GM12878 (cell line): ENCODE data around the gene PRL. TPM values are rescaled to one million over a fixed set of nuclear protein-coding genes. Genes with fewer than 3 reads are reported as not detected.
A peak's percentile ranks its signal among the peaks of the same experiment; 100 is the strongest.

Experiments
- ATAC-seq: fragments of 200-7000 bp; cut with Tn5 transposase; 3 replicates; pipeline ENCODE4 v1.9.1; 2020; ENCODE audit warnings: mild to moderate bottlenecking, moderate library complexity
- BruUV-seq: library from RNA; stranded (reverse); fragments of 400-500 nt; replicated peaks from 2 replicates; lab custom pipeline; 2021; lab: Mats Ljungman, UMichigan
- CTCF ChIA-PET: fragments of 300-600 bp; sonication (Branson Sonifier 250); formaldehyde crosslinking; extraction: SDS; loops from one replicate; lab custom pipeline; 2021; ENCODE audit warnings: inconsistent platforms; lab: Yijun Ruan, JAX
- POLR2A ChIA-PET: fragments of 350-600 bp; formaldehyde crosslinking; extraction: SDS; loops from one replicate; lab custom pipeline; 2021; ENCODE audit warnings: inconsistent platforms; lab: Charles Lee
- RAD21 ChIA-PET: fragments of 300-600 bp; sonication (Branson Sonifier 250); formaldehyde crosslinking; loops from one replicate; lab custom pipeline; 2023; ENCODE audit warnings: antibody characterized with exemption; ENCODE audit not compliant: unreplicated experiment; lab: Charles Lee
- SMC1A ChIA-PET: fragments of 300-600 bp; sonication (Branson Sonifier 250); formaldehyde crosslinking; loops from one replicate; lab custom pipeline; 2023; ENCODE audit not compliant: unreplicated experiment, uncharacterized antibody; lab: Charles Lee
- DNase-seq: peaks from one replicate; pipeline ENCODE4 v3.0.0-alpha.2; 2011; ENCODE audit warnings: low read depth, low spot score
- FAIRE-seq: peaks from 3 replicates; lab custom pipeline; 2011; peaks lifted over from hg19 to GRCh38; lab: Jason Lieb, UNC
- H2AFZ ChIP-seq: 2 replicates; pipeline ENCODE4 v1.6.0; 2011; ENCODE audit warnings: low read depth, low read length, control low read depth; ENCODE audit not compliant: control insufficient read depth
- H3K27ac ChIP-seq: 2 replicates; pipeline ENCODE4 v1.5.1; 2011; ENCODE audit warnings: control low read depth; ENCODE audit not compliant: control insufficient read depth, insufficient read depth
- H3K27me3 ChIP-seq, 2 experiments: replicated peaks in 1 of 2; 2 replicates each; pipeline versions ENCODE4 v1.6.0 to v1.6.1; 2011; ENCODE audit warnings: low read length in 1 of 2; ENCODE audit not compliant: control insufficient read depth in 2 of 2, insufficient read depth in 2 of 2
- H3K36me3 ChIP-seq, 2 experiments: 2 replicates each; pipeline ENCODE4 v1.5.1; 2011; ENCODE audit warnings: low read length in 1 of 2; ENCODE audit not compliant: control insufficient read depth in 2 of 2, insufficient read depth in 2 of 2
- H3K4me1 ChIP-seq: 2 replicates; pipeline ENCODE4 v1.6.1; 2011; ENCODE audit warnings: mild to moderate bottlenecking, low read length, moderate library complexity, mixed read lengths; ENCODE audit not compliant: control insufficient read depth, insufficient read depth
- H3K4me2 ChIP-seq: 2 replicates; pipeline ENCODE4 v1.6.0; 2011; ENCODE audit warnings: control low read depth; ENCODE audit not compliant: control insufficient read depth, insufficient read depth
- H3K4me3 ChIP-seq: fragments of 200-600 bp; sonication (generic); 2 replicates; pipeline ENCODE4 v1.5.1; 2016
- H3K79me2 ChIP-seq: 2 replicates; pipeline ENCODE4 v1.6.0; 2011; ENCODE audit warnings: low read length; ENCODE audit not compliant: control insufficient read depth, insufficient read depth
- H3K9ac ChIP-seq: 2 replicates; pipeline ENCODE4 v1.8.0; 2011; ENCODE audit warnings: low read length, control low read depth, mixed read lengths; ENCODE audit not compliant: control insufficient read depth, insufficient read depth
- H3K9me3 ChIP-seq: replicated peaks from 3 replicates; pipeline ENCODE4 v1.5.1; 2011; ENCODE audit warnings: mild to moderate bottlenecking, low read length; ENCODE audit not compliant: control insufficient read depth, insufficient read depth
- H4K20me1 ChIP-seq: 2 replicates; pipeline ENCODE4 v1.6.0; 2011; ENCODE audit not compliant: control insufficient read depth, insufficient read depth
- EED ChIP-seq: sonication (generic); IDR thresholded peaks from 2 replicates; pipeline ENCODE4 v1.6.1; 2016; ENCODE audit warnings: antibody characterized with exemption, low read depth
- IRF4 ChIP-seq: IDR thresholded peaks from 2 replicates; pipeline ENCODE4 v1.6.1; 2011; ENCODE audit warnings: low read depth, low read length
- MEF2A ChIP-seq: IDR thresholded peaks from 2 replicates; pipeline ENCODE4 v1.6.1; 2011; ENCODE audit warnings: low read depth, mild to moderate bottlenecking, low read length, moderate library complexity; ENCODE audit not compliant: insufficient read depth
- RUNX3 ChIP-seq: IDR thresholded peaks from 2 replicates; pipeline ENCODE4 v1.6.1; 2012; ENCODE audit warnings: low read length, inconsistent platforms
- WGBS: methylation state at CpG from one replicate; pipeline ENCODE4 v1.1.6; 2016; ENCODE audit warnings: low lambda C conversion rate; ENCODE audit not compliant: insufficient replicate concordance, insufficient coverage; ENCODE audit errors: missing lambda C conversion rate; 5-methylcytosine and 5-hydroxymethylcytosine counted together
- in situ Hi-C: fragments of 300-500 bp; cut with MboI; formaldehyde crosslinking; loops from 9 replicates; pipeline ENCODE4 v1.14.3; 2018; ENCODE audit warnings: mixed read lengths
- intact Hi-C: fragments of 100-400 bp; cut with micrococcal nuclease; formaldehyde crosslinking; loops from one replicate; pipeline ENCODE4 v1.14.2; 2022; ENCODE audit not compliant: unreplicated experiment
- polyA plus RNA-seq, 11 experiments: library from polyadenylated mRNA; depleted of rRNA in 4 of 11; unstranded in 6 of 11; stranded (reverse) in 5 of 11; fragments of >200 nt; fragmentation: Nextera tagmentation in 4 of 11; fragmentation: Illumina TruSeq in 1 of 11; extraction: Ambion mirVana in 4 of 11; extraction: Trizol in 1 of 11; gene quantifications; 1 replicate in 1 of 11; 2 replicates in 10 of 11; pipeline versions ENCODE4 v1.2.1 to v1.2.3, GENCODE V29; 2011 to 2016; ENCODE audit warnings: inconsistent platforms in 2 of 11, missing spikeins in 2 of 11, low read depth in 1 of 11
- total RNA-seq, 4 experiments: library from RNA; depleted of rRNA in 3 of 4; stranded (reverse); fragments of >200 nt in 3 of 4; fragmentation: Illumina TruSeq in 1 of 4; extraction: Trizol in 1 of 4; gene quantifications; 2 replicates each; pipeline versions ENCODE4 v1.2.1 to v1.2.3, GENCODE V29; 2013 to 2021
- TF ChIP-seq, protein P1 (sequence below): fragments of 450-650 bp; IDR thresholded peaks from 2 replicates; pipeline ENCODE4 v1.6.1; 2018; ENCODE audit warnings: mild to moderate bottlenecking, low read depth, moderate library complexity; ENCODE audit not compliant: partially characterized antibody

Gene PRL
- total and polyA plus RNA-seq, 10 of the 15 experiments (the other 5 are each of a cell fraction or from before 2014, with no cell fraction given) = 0.05 to 34.9 (median 23.5) TPM

DNA sequence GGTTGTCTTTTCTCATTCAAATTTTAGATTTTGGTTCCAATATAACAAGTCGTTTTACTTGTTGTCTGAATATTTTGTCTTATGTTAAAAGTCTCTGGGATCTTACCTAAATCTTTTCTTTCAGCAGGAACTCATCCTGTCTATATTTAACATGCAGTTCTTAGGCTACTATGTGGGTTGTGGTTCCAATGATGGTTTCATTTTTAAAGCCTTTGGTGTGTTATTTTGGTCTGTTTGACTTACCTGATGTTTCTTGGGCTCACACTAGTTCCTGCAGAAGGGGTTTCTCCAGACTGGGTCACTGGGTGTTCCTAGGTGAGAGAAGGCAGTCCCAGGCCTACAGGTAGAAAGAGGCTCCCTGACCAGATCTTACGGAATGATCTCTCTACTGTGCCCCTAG is 17.4 kb downstream of the PRL start:
- H3K4me3 ChIP-seq = no peak overlapping the region
- SMC1A ChIA-PET = interaction anchor here (2.1 kb wide), 1 partner anchor 10 kb away, joined by 5 read pairs; no protein-coding TSS in a partner anchor
- intact Hi-C loops (no loop called here), in situ Hi-C loops (no loop called here)
- no peak for DNase-seq
- H3K4me2 ChIP-seq = peak overlapping the region; percentile 57
- no peak overlapping the region for H3K27ac ChIP-seq
- H4K20me1 ChIP-seq = no peaks in the 10 kb centered on the region
- CTCF ChIA-PET = interaction anchor here (0.9 kb wide), 1 partner anchor 10 kb away, joined by 4 read pairs; no protein-coding TSS in a partner anchor
- FAIRE-seq = no peak
- no peak overlapping the region for H3K9ac ChIP-seq
- BruUV-seq = no TSS peak
- POLR2A ChIA-PET = no interaction called here
- H3K79me2 ChIP-seq = no peaks in the 10 kb centered on the region
- ATAC-seq = no peak
- 50% methylated on average over 2 of the region's 2 CpGs for WGBS
- TF ChIP-seq RUNX3 (peak; percentile 84), MEF2A (peak; percentile 64; the same call in 1 of the 2 replicates), EED (0 out of 2 replicates have a peak, but pooled peaks have one; percentile 14), IRF4 (no peak)
- TF ChIP-seq, protein P1, sequence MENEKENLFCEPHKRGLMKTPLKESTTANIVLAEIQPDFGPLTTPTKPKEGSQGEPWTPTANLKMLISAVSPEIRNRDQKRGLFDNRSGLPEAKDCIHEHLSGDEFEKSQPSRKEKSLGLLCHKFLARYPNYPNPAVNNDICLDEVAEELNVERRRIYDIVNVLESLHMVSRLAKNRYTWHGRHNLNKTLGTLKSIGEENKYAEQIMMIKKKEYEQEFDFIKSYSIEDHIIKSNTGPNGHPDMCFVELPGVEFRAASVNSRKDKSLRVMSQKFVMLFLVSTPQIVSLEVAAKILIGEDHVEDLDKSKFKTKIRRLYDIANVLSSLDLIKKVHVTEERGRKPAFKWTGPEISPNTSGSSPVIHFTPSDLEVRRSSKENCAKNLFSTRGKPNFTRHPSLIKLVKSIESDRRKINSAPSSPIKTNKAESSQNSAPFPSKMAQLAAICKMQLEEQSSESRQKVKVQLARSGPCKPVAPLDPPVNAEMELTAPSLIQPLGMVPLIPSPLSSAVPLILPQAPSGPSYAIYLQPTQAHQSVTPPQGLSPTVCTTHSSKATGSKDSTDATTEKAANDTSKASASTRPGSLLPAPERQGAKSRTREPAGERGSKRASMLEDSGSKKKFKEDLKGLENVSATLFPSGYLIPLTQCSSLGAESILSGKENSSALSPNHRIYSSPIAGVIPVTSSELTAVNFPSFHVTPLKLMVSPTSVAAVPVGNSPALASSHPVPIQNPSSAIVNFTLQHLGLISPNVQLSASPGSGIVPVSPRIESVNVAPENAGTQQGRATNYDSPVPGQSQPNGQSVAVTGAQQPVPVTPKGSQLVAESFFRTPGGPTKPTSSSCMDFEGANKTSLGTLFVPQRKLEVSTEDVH = no peak
- TF ChIP-seq, all 136 proteins: peak for 3
- Histone ChIP-seq H3K36me3 (no peaks in the 10 kb centered on the region), H2AFZ (no peak overlapping the region), H3K9me3 (no peaks in the 10 kb centered on the region; the same call in 1 of the 3 replicates), H3K27me3 (no peaks in the 10 kb centered on the region), H3K4me1 (peaks cover 6% of the 10 kb centered on the region)
- RAD21 ChIA-PET = no interaction called here
